Measurements from ENCODE around the gene SCGB3A1. TPM values are rescaled to one million over a fixed set of nuclear protein-coding genes. Genes with fewer than 3 reads are reported as not detected.

Gene SCGB3A1
- total RNA-seq, 1 experiment from 2014 or later, result not detected

GRCh38 chr5:180624587-180624986 is 33.3 kb upstream of the SCGB3A1 start:
- peaks cover 3% of the 10 kb centered on the region; the same call in 1 of the 2 replicates for H3K27me3 Mint-ChIP-seq (ENCODE audit: low read depth)
- no peak overlapping the region for H3K27ac Mint-ChIP-seq
- H3K4me3 Mint-ChIP-seq, result no peak overlapping the region
- ATAC-seq, result no peak
- TF ChIP-seq ZNF425 (CRISPR knock-in tag; conservative IDR thresholded peaks at IDR 0.05) (no peak), ZNF671 (CRISPR knock-in tag; IDR thresholded peaks at IDR 0.05) (no peak), IRF1 (CRISPR knock-in tag; IDR thresholded peaks at IDR 0.05) (no peak), AFF4 (CRISPR knock-in tag; IDR thresholded peaks at IDR 0.05; ENCODE audit: borderline replicate concordance) (no peak), FOXP4 (CRISPR knock-in tag; IDR thresholded peaks at IDR 0.05) (no peak), ZNF263 (CRISPR knock-in tag; IDR thresholded peaks at IDR 0.05; ENCODE audit: low read depth) (no peak), ZNF532 (CRISPR knock-in tag; IDR thresholded peaks at IDR 0.05; ENCODE audit: borderline replicate concordance) (no peak)
- no peaks in the 10 kb centered on the region for H3K9me3 Mint-ChIP-seq
- H3K36me3 Mint-ChIP-seq, result no peaks in the 10 kb centered on the region
- ChIA-PET POLR2A (interaction anchor here (0.7 kb wide), 1 partner anchor 718 kb away, joined by 4 read pairs; no protein-coding TSS in a partner anchor), CTCF (interaction anchor here (0.7 to 2.2 kb wide), 4 partner anchors 10 to 21 kb away, joined by 3 to 9 read pairs (median 5); no protein-coding TSS in a partner anchor)
- no peak for DNase-seq (ENCODE audit: low spot score)
- H3K4me1 Mint-ChIP-seq, result peaks cover 2% of the 10 kb centered on the region; the same call in 1 of the 2 replicates

GRCh38 chr5:180623844-180624243 is 32.5 kb upstream of the SCGB3A1 start:
- H3K27ac Mint-ChIP-seq, result no peak overlapping the region
- no peak for TF ChIP-seq MXD4 (CRISPR knock-in tag; IDR thresholded peaks at IDR 0.05; ENCODE audit: borderline replicate concordance)
- TF ChIP-seq IRF1 (CRISPR knock-in tag; IDR thresholded peaks at IDR 0.05), result no peak
- no peak for TF ChIP-seq AFF4 (CRISPR knock-in tag; IDR thresholded peaks at IDR 0.05; ENCODE audit: borderline replicate concordance)
- TF ChIP-seq EMX1 (CRISPR knock-in tag; IDR thresholded peaks at IDR 0.05), result no peak
- no peak for TF ChIP-seq E2F4 (CRISPR knock-in tag; IDR thresholded peaks at IDR 0.05; ENCODE audit: borderline replicate concordance, low read depth)
- DNase-seq (ENCODE audit: low spot score) (no peak), ATAC-seq (no peak)
- POLR2A ChIA-PET, result interaction anchor here (0.7 kb wide), 1 partner anchor 717 kb away, joined by 4 read pairs; no protein-coding TSS in a partner anchor
- CTCF ChIA-PET, result interaction anchor here (0.7 to 2.2 kb wide), 4 partner anchors 9 to 21 kb away, joined by 3 to 9 read pairs (median 5); no protein-coding TSS in a partner anchor
- peaks cover 4% of the 10 kb centered on the region; the same call in 1 of the 2 replicates for H3K27me3 Mint-ChIP-seq (ENCODE audit: low read depth)
- H3K4me3 Mint-ChIP-seq, result no peak overlapping the region
- H3K4me1 Mint-ChIP-seq, result peaks cover 2% of the 10 kb centered on the region; the same call in 1 of the 2 replicates
- H3K9me3 Mint-ChIP-seq, result no peaks in the 10 kb centered on the region
- H3K36me3 Mint-ChIP-seq, result no peaks in the 10 kb centered on the region

All from WTC11 (cell line).